PC-3 (cell line): Measurements from ENCODE around the gene SH3RF1. TPM values are rescaled to one million over a fixed set of nuclear protein-coding genes. Genes with fewer than 3 reads are reported as not detected.

Experiments
- ATAC-seq: fragments of 200-7000 bp; cut with Tn5 transposase; 2 replicates; pipeline ENCODE4 v1.9.1; 2020; ENCODE audit warnings: mild to moderate bottlenecking, moderate library complexity
- BruUV-seq: library from RNA; stranded (reverse); fragments of 400-500 nt; replicated peaks from 2 replicates; lab custom pipeline; 2021; lab: Mats Ljungman, UMichigan
- CTCF ChIA-PET: fragments of 300-600 bp; sonication (Branson Sonifier 250); formaldehyde crosslinking; loops from one replicate; lab custom pipeline; 2022; ENCODE audit warnings: antibody characterized with exemption; lab: Charles Lee
- POLR2A ChIA-PET: fragments of 300-600 bp; sonication (Branson Sonifier 250); formaldehyde crosslinking; loops from one replicate; lab custom pipeline; 2022; ENCODE audit warnings: antibody characterized with exemption; ENCODE audit not compliant: unreplicated experiment; lab: Charles Lee
- DNase-seq: peaks from one replicate; pipeline ENCODE4 v3.0.0-alpha.2; 2015
- H2AFZ ChIP-seq: fragments of 300-600 bp; sonication (generic); 2 replicates; pipeline ENCODE4 v1.6.0; 2016; ENCODE audit warnings: antibody characterized with exemption, low read length
- H3F3A ChIP-seq: fragments of 300-600 bp; sonication (generic); one replicate; pipeline ENCODE4 v1.6.0; 2017; ENCODE audit warnings: antibody characterized with exemption, low read length, control low read depth, mild to moderate bottlenecking; ENCODE audit not compliant: unreplicated experiment
- H3K27ac ChIP-seq: fragments of 300-600 bp; sonication (generic); 2 replicates; pipeline ENCODE4 v1.5.1; 2016; ENCODE audit warnings: mild to moderate bottlenecking, low read length
- H3K27me3 ChIP-seq: fragments of 300-600 bp; sonication (generic); 2 replicates; pipeline ENCODE4 v1.6.1; 2016; ENCODE audit warnings: low read length, mixed read lengths
- H3K36me3 ChIP-seq: fragments of 300-600 bp; sonication (generic); 2 replicates; pipeline ENCODE4 v1.6.1; 2016; ENCODE audit warnings: low read depth, mixed run types, low read length, mixed read lengths
- H3K4me1 ChIP-seq: fragments of 300-600 bp; sonication (generic); 2 replicates; pipeline ENCODE4 v1.5.1; 2016; ENCODE audit warnings: low read length; ENCODE audit not compliant: insufficient read depth
- H3K4me2 ChIP-seq: fragments of 300-600 bp; sonication (generic); 2 replicates; pipeline ENCODE4 v1.6.0; 2016; ENCODE audit warnings: low read length
- H3K4me3 ChIP-seq: fragments of 300-600 bp; sonication (generic); 2 replicates; pipeline ENCODE4 v1.5.1; 2016; ENCODE audit warnings: mild to moderate bottlenecking, low read length, mixed read lengths
- H3K79me2 ChIP-seq: fragments of 300-600 bp; sonication (generic); 2 replicates; pipeline ENCODE4 v1.6.1; 2017; ENCODE audit warnings: low read length, mixed read lengths
- H3K9ac ChIP-seq: fragments of 300-600 bp; sonication (generic); 2 replicates; pipeline ENCODE4 v1.6.0; 2016; ENCODE audit warnings: mild to moderate bottlenecking, low read length
- H3K9me2 ChIP-seq: fragments of 300-600 bp; sonication (generic); replicated peaks from 2 replicates; pipeline ENCODE4 v1.6.1; 2016; ENCODE audit warnings: mixed run types, low read length, mixed read lengths
- H3K9me3 ChIP-seq: fragments of 300-600 bp; sonication (generic); 2 replicates; pipeline ENCODE4 v1.6.1; 2016; ENCODE audit warnings: low read length, mixed read lengths
- H4K20me1 ChIP-seq: fragments of 300-600 bp; sonication (generic); 2 replicates; pipeline ENCODE4 v1.6.1; 2016; ENCODE audit warnings: low read length, mixed read lengths
- EZH2 ChIP-seq: fragments of 300-600 bp; sonication (generic); IDR thresholded peaks from one replicate; pipeline ENCODE4 v1.6.1; 2017; ENCODE audit warnings: antibody characterized with exemption, mild to moderate bottlenecking, low read length; ENCODE audit not compliant: unreplicated experiment
- EZH2phosphoT487 ChIP-seq: fragments of 300-600 bp; sonication (generic); IDR thresholded peaks from 2 replicates; pipeline ENCODE4 v1.6.1; 2018; ENCODE audit warnings: mild to moderate bottlenecking, antibody characterized with exemption, low read length, borderline replicate concordance
- intact Hi-C: fragments of 100-400 bp; cut with micrococcal nuclease; formaldehyde crosslinking; loops from 2 replicates; pipeline ENCODE4 v1.9.0; 2023
- total RNA-seq: library from RNA; depleted of rRNA; stranded (reverse); fragments of >200 nt; gene quantifications from 2 replicates; pipeline ENCODE4 v1.2.3, GENCODE V29; 2014
- TF ChIP-seq, protein P1 (sequence below): fragments of 300-600 bp; sonication (generic); conservative IDR thresholded peaks from 2 replicates; pipeline ENCODE4 v1.5.1; 2017; ENCODE audit warnings: antibody characterized with exemption, low read depth, mild to moderate bottlenecking, low read length

Gene SH3RF1
- total RNA-seq, 1 experiment from 2014 or later: 21.0 TPM

DNA sequence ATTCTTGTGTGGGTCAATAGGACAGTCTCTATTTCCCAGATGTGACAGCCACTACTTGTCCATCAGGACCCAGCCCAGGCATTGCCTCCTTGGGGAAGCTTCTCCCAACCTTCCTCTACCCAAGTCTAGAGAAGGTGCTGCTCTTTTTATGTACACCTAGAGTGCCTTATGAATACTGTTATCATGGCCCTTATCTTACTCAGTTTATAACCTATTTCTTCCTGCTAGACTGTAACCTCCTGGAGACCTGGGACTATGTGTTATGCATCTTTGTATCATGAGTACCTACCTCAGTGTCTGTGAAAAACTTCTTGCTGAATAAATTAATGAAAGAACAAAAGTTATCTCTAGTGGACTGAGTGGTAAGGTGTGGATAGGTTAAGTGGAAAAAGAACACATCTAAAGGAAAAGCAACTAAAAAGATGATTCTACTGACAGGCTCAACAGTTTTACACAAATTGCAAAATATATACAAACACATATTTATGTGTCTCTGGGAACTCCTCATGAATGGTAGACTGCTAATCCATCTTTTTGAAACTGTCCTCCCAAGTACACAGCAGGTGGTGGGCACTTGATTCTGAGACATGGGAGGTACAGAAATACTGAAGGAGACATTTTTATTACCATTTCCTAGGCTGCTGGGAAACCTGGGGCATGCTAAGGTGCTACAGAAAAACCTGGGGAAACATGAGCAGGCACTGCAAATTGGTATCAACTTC, 106.6 kb downstream of the SH3RF1 start:
- no peaks in the 10 kb centered on the region; the same call in 1 of the 2 replicates for H4K20me1 ChIP-seq
- H3K36me3 ChIP-seq: peaks cover 4% of the 10 kb centered on the region; the same call in 1 of the 2 replicates
- no peak overlapping the region for H3K9ac ChIP-seq
- CTCF ChIA-PET: no interaction called here
- POLR2A ChIA-PET: no interaction called here
- H3K9me2 ChIP-seq: no peaks in the 10 kb centered on the region
- no peaks in the 10 kb centered on the region for H3K9me3 ChIP-seq
- H3K27ac ChIP-seq: no peak overlapping the region
- H3K27me3 ChIP-seq: no peaks in the 10 kb centered on the region
- no peak for TF ChIP-seq EZH2
- no peak for TF ChIP-seq EZH2phosphoT487
- TF ChIP-seq, protein P1, sequence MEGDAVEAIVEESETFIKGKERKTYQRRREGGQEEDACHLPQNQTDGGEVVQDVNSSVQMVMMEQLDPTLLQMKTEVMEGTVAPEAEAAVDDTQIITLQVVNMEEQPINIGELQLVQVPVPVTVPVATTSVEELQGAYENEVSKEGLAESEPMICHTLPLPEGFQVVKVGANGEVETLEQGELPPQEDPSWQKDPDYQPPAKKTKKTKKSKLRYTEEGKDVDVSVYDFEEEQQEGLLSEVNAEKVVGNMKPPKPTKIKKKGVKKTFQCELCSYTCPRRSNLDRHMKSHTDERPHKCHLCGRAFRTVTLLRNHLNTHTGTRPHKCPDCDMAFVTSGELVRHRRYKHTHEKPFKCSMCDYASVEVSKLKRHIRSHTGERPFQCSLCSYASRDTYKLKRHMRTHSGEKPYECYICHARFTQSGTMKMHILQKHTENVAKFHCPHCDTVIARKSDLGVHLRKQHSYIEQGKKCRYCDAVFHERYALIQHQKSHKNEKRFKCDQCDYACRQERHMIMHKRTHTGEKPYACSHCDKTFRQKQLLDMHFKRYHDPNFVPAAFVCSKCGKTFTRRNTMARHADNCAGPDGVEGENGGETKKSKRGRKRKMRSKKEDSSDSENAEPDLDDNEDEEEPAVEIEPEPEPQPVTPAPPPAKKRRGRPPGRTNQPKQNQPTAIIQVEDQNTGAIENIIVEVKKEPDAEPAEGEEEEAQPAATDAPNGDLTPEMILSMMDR: no peak
- H3K4me1 ChIP-seq: peaks cover 4% of the 10 kb centered on the region; the same call in 1 of the 2 replicates
- no peak overlapping the region for H3K4me2 ChIP-seq
- H3K4me3 ChIP-seq: no peak overlapping the region
- ATAC-seq (no peak), DNase-seq (no peak)
- H2AFZ ChIP-seq: no peak overlapping the region
- intact Hi-C loops: no loop called here
- BruUV-seq: no TSS peak
- no peaks in the 10 kb centered on the region for H3F3A ChIP-seq
- H3K79me2 ChIP-seq: peaks cover 100% of the 10 kb centered on the region

DNA sequence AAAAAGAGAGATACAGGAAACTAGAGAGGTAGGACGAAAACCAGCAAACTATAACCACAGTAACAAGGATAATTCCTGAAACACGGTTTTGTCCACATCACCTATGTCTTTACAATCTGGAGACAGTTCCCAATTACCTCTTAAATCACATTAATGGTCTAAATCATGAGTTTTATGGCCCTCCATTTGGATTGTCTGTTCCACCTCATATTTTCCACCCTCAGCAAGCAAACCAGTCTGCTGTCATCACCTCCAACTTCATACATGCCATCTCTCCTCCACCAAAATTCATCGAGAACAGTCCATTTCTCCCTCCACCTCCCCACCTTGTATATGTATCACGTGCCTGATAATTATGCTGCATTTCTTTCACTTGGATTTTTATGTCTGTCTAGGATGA, 107.3 kb downstream of the SH3RF1 start:
- ATAC-seq (no peak), DNase-seq (no peak)
- H3K36me3 ChIP-seq: peaks cover 4% of the 10 kb centered on the region; the same call in 1 of the 2 replicates
- H3K9me3 ChIP-seq: no peaks in the 10 kb centered on the region
- BruUV-seq: no TSS peak
- no peaks in the 10 kb centered on the region for H3K27me3 ChIP-seq
- peaks cover 4% of the 10 kb centered on the region; the same call in 1 of the 2 replicates for H3K4me1 ChIP-seq
- no peak overlapping the region for H3K4me2 ChIP-seq
- H3K79me2 ChIP-seq: peaks cover 100% of the 10 kb centered on the region
- no peak for TF ChIP-seq EZH2phosphoT487
- TF ChIP-seq, protein P1: no peak
- H3K27ac ChIP-seq: no peak overlapping the region
- no peak overlapping the region for H2AFZ ChIP-seq
- POLR2A ChIA-PET: no interaction called here
- no peak overlapping the region for H3K9ac ChIP-seq
- no peaks in the 10 kb centered on the region for H3F3A ChIP-seq
- CTCF ChIA-PET: no interaction called here
- no peaks in the 10 kb centered on the region for H3K9me2 ChIP-seq
- intact Hi-C loops: no loop called here
- H3K4me3 ChIP-seq: no peak overlapping the region
- no peaks in the 10 kb centered on the region; the same call in 1 of the 2 replicates for H4K20me1 ChIP-seq

DNA sequence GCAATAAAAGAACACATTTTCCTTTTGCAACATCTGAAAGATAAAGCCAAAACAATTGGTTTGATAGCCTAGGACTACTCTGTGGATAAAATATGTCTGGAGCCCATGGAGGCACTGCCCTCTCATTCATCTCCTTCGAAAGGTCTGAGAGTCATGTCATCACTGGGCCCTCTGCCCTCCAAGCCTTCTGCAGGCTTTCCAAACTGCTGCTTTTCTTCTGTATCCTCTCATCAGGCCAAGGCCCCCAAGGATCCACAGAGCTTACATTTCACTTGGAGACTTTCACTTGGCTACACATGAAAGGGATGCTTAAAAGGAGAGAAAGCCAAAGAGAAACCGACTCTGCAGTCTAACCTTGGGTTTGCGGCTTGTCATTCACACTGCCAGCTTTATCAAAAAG, 109.9 kb downstream of the SH3RF1 start:
- no TSS peak for BruUV-seq
- Histone ChIP-seq H3K4me2 (no peak overlapping the region), H3K36me3 (peaks cover 15% of the 10 kb centered on the region; the same call in 1 of the 2 replicates), H3K9me3 (no peaks in the 10 kb centered on the region), H3K9me2 (no peaks in the 10 kb centered on the region), H2AFZ (no peak overlapping the region), H3K27me3 (no peaks in the 10 kb centered on the region), H3K79me2 (peaks cover 91% of the 10 kb centered on the region), H4K20me1 (no peaks in the 10 kb centered on the region; the same call in 1 of the 2 replicates), H3K9ac (no peak overlapping the region), H3K27ac (no peak overlapping the region), H3K4me3 (no peak overlapping the region), H3F3A (no peaks in the 10 kb centered on the region), H3K4me1 (peaks cover 9% of the 10 kb centered on the region; the same call in 1 of the 2 replicates)
- ATAC-seq (no peak), DNase-seq (no peak)
- intact Hi-C loops: no loop called here
- POLR2A ChIA-PET: no interaction called here
- TF ChIP-seq, protein P1: no peak
- TF ChIP-seq EZH2 (no peak), EZH2phosphoT487 (no peak)
- CTCF ChIA-PET: no interaction called here
